Measurements from ENCODE around the gene SPON1.

Gene SPON1

DNA sequence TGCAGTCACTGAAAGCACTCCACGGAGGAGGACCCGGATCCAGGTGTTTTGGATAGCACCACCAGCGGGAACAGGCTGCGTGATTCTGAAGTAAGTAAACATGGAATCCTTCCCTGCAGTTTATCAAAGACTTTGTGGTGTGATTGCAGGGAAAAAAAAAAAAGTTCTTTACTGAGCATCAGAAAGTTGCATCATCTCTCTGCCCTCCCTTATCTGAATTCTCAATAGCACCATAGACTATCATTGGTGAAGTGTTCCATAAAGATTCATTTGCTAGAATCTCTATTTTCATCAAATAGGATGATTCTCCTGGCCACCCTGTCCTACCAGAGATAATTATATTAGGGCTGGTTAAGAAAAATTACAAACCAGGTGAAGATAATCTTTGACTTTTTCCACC is 79.0 kb downstream of the SPON1 start:
- no peaks in the 10 kb centered on the region for H3K27me3 ChIP-seq (ENCODE audit: insufficient read depth, low read length, poor library complexity, severe bottlenecking)
- H3K4me1 ChIP-seq (ENCODE audit: insufficient read depth, low read length, poor library complexity, severe bottlenecking) = no peaks in the 10 kb centered on the region
- TF ChIP-seq CTCF (conservative IDR thresholded peaks at IDR 0.05; ENCODE audit: low read length) = no peak
- no peak for TF ChIP-seq EZH2phosphoT487 (IDR thresholded peaks at IDR 0.05; ENCODE audit: borderline replicate concordance)
- H3K4me3 ChIP-seq (ENCODE audit: low read length, poor library complexity, severe bottlenecking) = no peak overlapping the region
- no peaks in the 10 kb centered on the region for H4K20me1 ChIP-seq (ENCODE audit: insufficient read depth, low read length, poor library complexity, severe bottlenecking)
- H3K9me2 ChIP-seq (replicated peaks; ENCODE audit: low read depth, low read length) = no peaks in the 10 kb centered on the region
- no peaks in the 10 kb centered on the region; the same call in 1 of the 2 replicates for H3K9me3 ChIP-seq (ENCODE audit: insufficient read depth, low read depth, low read length)
- H2AFZ ChIP-seq (ENCODE audit: low read length) = no peak overlapping the region
- H3K36me3 ChIP-seq (ENCODE audit: insufficient read depth, low read length) = no peaks in the 10 kb centered on the region
- H3K4me2 ChIP-seq (ENCODE audit: low read depth, low read length, poor library complexity, severe bottlenecking) = no peak overlapping the region
- no peak overlapping the region for H3K9ac ChIP-seq (ENCODE audit: low read depth, low read length, poor library complexity, severe bottlenecking)
- H3F3A ChIP-seq (ENCODE audit: low read depth) = no peaks in the 10 kb centered on the region
- no peaks in the 10 kb centered on the region for H3K79me2 ChIP-seq (ENCODE audit: insufficient read depth, low read length)

GRCh38 chr11:14042686-14043465 is 80.4 kb downstream of the SPON1 start:
- Histone ChIP-seq H3K79me2 (ENCODE audit: insufficient read depth, low read length) (no peaks in the 10 kb centered on the region), H3K4me2 (ENCODE audit: low read depth, low read length, poor library complexity, severe bottlenecking) (no peak overlapping the region), H3K36me3 (ENCODE audit: insufficient read depth, low read length) (no peaks in the 10 kb centered on the region), H3K9me3 (ENCODE audit: insufficient read depth, low read depth, low read length) (no peaks in the 10 kb centered on the region; the same call in 1 of the 2 replicates), H3F3A (ENCODE audit: low read depth) (no peaks in the 10 kb centered on the region), H3K9me2 (replicated peaks; ENCODE audit: low read depth, low read length) (no peaks in the 10 kb centered on the region), H3K9ac (ENCODE audit: low read depth, low read length, poor library complexity, severe bottlenecking) (no peak overlapping the region), H3K4me3 (ENCODE audit: low read length, poor library complexity, severe bottlenecking) (no peak overlapping the region), H3K4me1 (ENCODE audit: insufficient read depth, low read length, poor library complexity, severe bottlenecking) (no peaks in the 10 kb centered on the region), H2AFZ (ENCODE audit: low read length) (no peak overlapping the region), H3K27me3 (ENCODE audit: insufficient read depth, low read length, poor library complexity, severe bottlenecking) (no peaks in the 10 kb centered on the region), H4K20me1 (ENCODE audit: insufficient read depth, low read length, poor library complexity, severe bottlenecking) (no peaks in the 10 kb centered on the region)
- TF ChIP-seq CTCF (conservative IDR thresholded peaks at IDR 0.05; ENCODE audit: low read length) (no peak), EZH2phosphoT487 (IDR thresholded peaks at IDR 0.05; ENCODE audit: borderline replicate concordance) (no peak)

- Histone ChIP-seq H3K4me3 (ENCODE audit: low read length, poor library complexity, severe bottlenecking) (no peak overlapping the region), H3K27me3 (ENCODE audit: insufficient read depth, low read length, poor library complexity, severe bottlenecking) (no peaks in the 10 kb centered on the region), H3F3A (ENCODE audit: low read depth) (no peaks in the 10 kb centered on the region), H3K36me3 (ENCODE audit: insufficient read depth, low read length) (no peaks in the 10 kb centered on the region), H3K4me1 (ENCODE audit: insufficient read depth, low read length, poor library complexity, severe bottlenecking) (no peaks in the 10 kb centered on the region), H2AFZ (ENCODE audit: low read length) (no peak overlapping the region), H3K9ac (ENCODE audit: low read depth, low read length, poor library complexity, severe bottlenecking) (no peak overlapping the region), H3K79me2 (ENCODE audit: insufficient read depth, low read length) (no peaks in the 10 kb centered on the region), H3K4me2 (ENCODE audit: low read depth, low read length, poor library complexity, severe bottlenecking) (no peak overlapping the region), H3K9me2 (replicated peaks; ENCODE audit: low read depth, low read length) (no peaks in the 10 kb centered on the region), H4K20me1 (ENCODE audit: insufficient read depth, low read length, poor library complexity, severe bottlenecking) (no peaks in the 10 kb centered on the region), H3K9me3 (ENCODE audit: insufficient read depth, low read depth, low read length) (no peaks in the 10 kb centered on the region; the same call in 1 of the 2 replicates)
- no peak for TF ChIP-seq EZH2phosphoT487 (IDR thresholded peaks at IDR 0.05; ENCODE audit: borderline replicate concordance)
Observed at GRCh38 chr11:14044916-14045315, 82.4 kb downstream of the SPON1 start.

DNA sequence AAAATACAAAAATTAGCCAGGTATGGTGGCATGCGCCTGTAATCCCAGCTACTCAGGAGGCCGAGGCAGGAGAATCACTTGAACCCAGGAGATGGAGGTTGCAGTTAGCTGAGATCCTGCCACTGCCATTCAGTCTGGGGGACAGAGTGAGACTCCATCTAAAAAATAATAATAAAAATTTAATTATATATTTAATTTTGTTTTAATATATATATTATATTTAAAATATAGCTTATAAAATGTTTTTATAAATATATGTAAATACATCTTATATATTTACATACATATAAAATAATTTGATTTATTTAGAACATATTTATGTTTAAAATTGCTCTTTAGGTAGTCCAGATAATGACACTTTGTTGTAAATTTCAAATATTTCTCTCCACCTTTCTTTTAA is 82.9 kb downstream of the SPON1 start:
- no peak overlapping the region for H3K9ac ChIP-seq (ENCODE audit: low read depth, low read length, poor library complexity, severe bottlenecking)
- H3F3A ChIP-seq (ENCODE audit: low read depth) = no peaks in the 10 kb centered on the region
- H2AFZ ChIP-seq (ENCODE audit: low read length) = no peak overlapping the region
- no peak overlapping the region for H3K4me3 ChIP-seq (ENCODE audit: low read length, poor library complexity, severe bottlenecking)
- H3K4me2 ChIP-seq (ENCODE audit: low read depth, low read length, poor library complexity, severe bottlenecking) = no peak overlapping the region
- H3K9me2 ChIP-seq (replicated peaks; ENCODE audit: low read depth, low read length) = no peaks in the 10 kb centered on the region
- H3K79me2 ChIP-seq (ENCODE audit: insufficient read depth, low read length) = no peaks in the 10 kb centered on the region
- no peaks in the 10 kb centered on the region for H3K9me3 ChIP-seq (ENCODE audit: insufficient read depth, low read depth, low read length)
- no peaks in the 10 kb centered on the region for H4K20me1 ChIP-seq (ENCODE audit: insufficient read depth, low read length, poor library complexity, severe bottlenecking)
- TF ChIP-seq CTCF (conservative IDR thresholded peaks at IDR 0.05; ENCODE audit: low read length) = no peak
- TF ChIP-seq EZH2phosphoT487 (IDR thresholded peaks at IDR 0.05; ENCODE audit: borderline replicate concordance) = no peak
- no peaks in the 10 kb centered on the region for H3K36me3 ChIP-seq (ENCODE audit: insufficient read depth, low read length)
- H3K4me1 ChIP-seq (ENCODE audit: insufficient read depth, low read length, poor library complexity, severe bottlenecking) = no peaks in the 10 kb centered on the region
- no peaks in the 10 kb centered on the region for H3K27me3 ChIP-seq (ENCODE audit: insufficient read depth, low read length, poor library complexity, severe bottlenecking)

All from Loucy (cell line).